GM18858 (cell line): ENCODE results near the gene FOXJ1.

Experiments
- ATAC-seq: cut with Tn5 transposase; IDR thresholded peaks from one replicate; pipeline ENCODE4 v1.9.1; 2021; ENCODE audit not compliant: unreplicated experiment

Gene FOXJ1

GRCh38 chr17:76160896-76161528, 20.0 kb upstream of the FOXJ1 start:
- ATAC-seq = no peak

GRCh38 chr17:76159157-76159556, 18.1 kb upstream of the FOXJ1 start:
- ATAC-seq = no peak

- no peak for ATAC-seq
These were observed 16.7 kb upstream of the FOXJ1 start for GRCh38 chr17:76157759-76158158.

- no peak for ATAC-seq
These were observed 15.6 kb upstream of the FOXJ1 start for GRCh38 chr17:76156662-76156991.

- ATAC-seq = no peak
These were observed 15.1 kb upstream of the FOXJ1 start for GRCh38 chr17:76155988-76156661.

- ATAC-seq = no peak
These were observed 14.1 kb upstream of the FOXJ1 start for GRCh38 chr17:76154936-76155845.

- no peak for ATAC-seq
These were observed 13.2 kb upstream of the FOXJ1 start for GRCh38 chr17:76154292-76154691.

GRCh38 chr17:76153640-76154039, 12.6 kb upstream of the FOXJ1 start:
- no peak for ATAC-seq

- no peak for ATAC-seq
These were observed 12.2 kb upstream of the FOXJ1 start for GRCh38 chr17:76153202-76153601.

- ATAC-seq = no peak
These were observed 11.5 kb upstream of the FOXJ1 start for GRCh38 chr17:76152591-76152990.

GRCh38 chr17:76151896-76152454, 10.9 kb upstream of the FOXJ1 start:
- ATAC-seq = no peak

- no peak for ATAC-seq
These were observed 9.9 kb upstream of the FOXJ1 start for GRCh38 chr17:76150712-76151622.

- ATAC-seq = no peak
These were observed 8.2 kb upstream of the FOXJ1 start for GRCh38 chr17:76149214-76149613.

- ATAC-seq = no peak
These were observed 6.9 kb upstream of the FOXJ1 start for GRCh38 chr17:76148015-76148326.

- ATAC-seq = no peak
These were observed 6.4 kb upstream of the FOXJ1 start for GRCh38 chr17:76147211-76148014.

- no peak for ATAC-seq
These were observed 5.2 kb upstream of the FOXJ1 start for GRCh38 chr17:76146053-76146851.

- ATAC-seq = no peak
These were observed 4.4 kb upstream of the FOXJ1 start for GRCh38 chr17:76145231-76146052.

- no peak for ATAC-seq
These were observed 1.6 kb upstream of the FOXJ1 start for GRCh38 chr17:76142585-76143041.
